Measurements from ENCODE around the gene CDIP1.

- TF ChIP-seq CTCF (IDR thresholded peaks at IDR 0.05 in 4 of 5, conservative IDR thresholded peaks at IDR 0.05 in 1 of 5) (no peak), POLR2A (IDR thresholded peaks at IDR 0.05) (no peak)
Observed at GRCh38 chr16:4574919-4575705, 36.5 kb upstream of the CDIP1 start.
